ENCODE measurements around the gene ST3GAL2. TPM values are rescaled to one million over a fixed set of nuclear protein-coding genes. Genes with fewer than 3 reads are reported as not detected.

Gene ST3GAL2
- total RNA-seq (10 to 100 TPM; 15.4 to 21.3 (median 19.9) TPM), polyA plus RNA-seq (13.3 TPM)
- long read RNA-seq, donor 1, full-length matches to known transcripts, result 17 of 39 reads
- long read RNA-seq, donor 1, partial matches to known transcripts, result 3 of 39 reads
- long read RNA-seq, donor 1, other reads (novel, unspliced or antisense), result 19 of 39 reads
- long read RNA-seq, donor 2, full-length matches to known transcripts, result 18 of 27 reads
- long read RNA-seq, donor 2, partial matches to known transcripts, result 0 of 27 reads
- long read RNA-seq, donor 2, other reads (novel, unspliced or antisense), result 9 of 27 reads
- long read RNA-seq, donor 3, full-length matches to known transcripts, result 14 of 37 reads
- long read RNA-seq, donor 3, partial matches to known transcripts, result 4 of 37 reads
- long read RNA-seq, donor 3, other reads (novel, unspliced or antisense), result 19 of 37 reads
- long read RNA-seq, donor 4, full-length matches to known transcripts, result 14 of 18 reads
- long read RNA-seq, donor 4, partial matches to known transcripts, result 0 of 18 reads
- long read RNA-seq, donor 4, other reads (novel, unspliced or antisense), result 4 of 18 reads

DNA sequence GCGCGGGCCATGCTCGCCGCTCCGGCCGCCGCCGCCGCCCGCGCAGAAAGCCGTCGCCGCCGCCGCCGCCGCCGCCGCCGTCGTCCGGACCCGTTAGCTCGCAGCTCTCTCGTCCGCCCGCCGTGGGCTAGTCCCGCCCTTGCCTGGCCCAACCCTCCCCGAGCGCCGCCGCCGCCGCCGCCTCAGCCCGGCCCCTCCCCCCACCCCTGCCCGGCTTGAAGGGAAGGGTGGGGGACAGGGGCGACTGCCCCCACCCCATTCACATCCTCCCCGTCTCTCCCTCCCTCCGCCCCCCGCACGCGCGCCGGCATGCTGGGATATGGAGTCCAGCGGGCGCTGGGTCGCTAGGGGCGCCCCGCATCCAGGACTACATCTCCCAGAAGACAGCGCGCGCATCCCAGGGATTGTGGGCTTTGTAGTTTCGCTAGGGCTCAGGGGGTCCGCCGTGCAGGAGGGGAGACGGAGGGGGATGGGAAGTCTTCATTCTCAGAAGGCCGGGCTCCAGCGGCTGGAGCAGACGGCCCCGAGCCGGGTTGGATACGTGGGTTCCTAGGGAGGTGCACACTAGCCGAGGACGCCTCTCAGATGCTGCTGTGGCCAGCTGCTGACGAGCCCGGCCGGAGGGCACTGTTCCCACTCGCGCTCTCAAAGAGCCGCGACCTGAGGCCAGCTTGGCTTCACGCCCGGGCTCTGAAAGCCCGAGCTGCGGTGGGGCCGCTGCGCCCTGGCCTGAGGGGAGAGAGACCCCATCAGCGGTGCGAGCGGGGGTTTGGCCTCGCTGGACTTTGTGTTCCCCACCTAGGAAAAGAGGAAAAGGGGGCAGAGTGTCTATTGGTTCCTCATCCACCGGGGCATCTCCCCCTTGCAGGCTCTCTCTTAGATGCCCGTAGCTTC lies at the start of gene ST3GAL2:
Gene ST3GAL2 (minus strand): TSS at position 132 of the 894 bp plus-strand sequence. CDS start 40,570 bp downstream, outside the sequence.
- intact Hi-C loops (cut with DNase I), result loop anchor here in 2 of 4 donors (10.0 kb wide), 1 partner anchor 54 kb away; no protein-coding TSS in a partner anchor
- Histone ChIP-seq H3K4me3 (ENCODE audit: low read length) (peak within 1 kb of the TSS; percentile 93), H3K9me3 (ENCODE audit: control insufficient read depth, low read length) (no peaks in the 10 kb centered on the region), H3K4me1 (ENCODE audit: control insufficient read depth, insufficient read depth, low read length) (peaks cover 16% of the 10 kb centered on the region), H3K27ac (ENCODE audit: low read length) (peak within 1 kb of the TSS; percentile 68), H3K27me3 (ENCODE audit: control insufficient read depth, insufficient read depth) (no peaks in the 10 kb centered on the region)
- WGBS, result under 1% methylated on average over 85 of the region's 86 CpGs
- ATAC-seq (peak; percentile 98 to 99), DNase-seq (peak; percentile 96 to 99 (median 99))

DNA sequence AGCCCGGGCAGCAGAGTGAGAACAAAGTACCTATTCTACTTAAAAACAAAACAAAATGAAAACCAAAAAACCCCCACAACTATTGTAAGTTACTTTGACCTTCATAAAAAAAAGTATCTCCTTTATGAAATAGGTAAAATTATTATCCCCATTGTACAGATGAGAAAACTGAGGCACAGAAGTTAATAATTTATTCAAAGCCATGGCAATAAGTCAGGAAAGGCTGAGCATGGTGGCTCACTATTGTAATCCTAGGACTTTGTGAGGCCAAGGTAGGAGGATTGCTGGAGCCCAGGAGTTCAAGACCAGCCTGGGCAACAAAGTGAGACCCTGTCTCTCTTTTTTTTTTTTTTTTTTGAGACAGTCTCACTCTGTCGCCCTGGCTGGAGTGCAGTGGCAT lies 46.0 kb upstream of the ST3GAL2 start:
- WGBS, result 92% methylated on average over 2 of the region's 2 CpGs
- no peak overlapping the region for H3K4me3 ChIP-seq (ENCODE audit: low read length)
- no peaks in the 10 kb centered on the region for H3K9me3 ChIP-seq (ENCODE audit: control insufficient read depth, low read length)
- no peaks in the 10 kb centered on the region for H3K4me1 ChIP-seq (ENCODE audit: control insufficient read depth, insufficient read depth, low read length)
- no peaks in the 10 kb centered on the region for H3K27me3 ChIP-seq (ENCODE audit: control insufficient read depth, insufficient read depth)
- no peak for ATAC-seq
- intact Hi-C loops (cut with DNase I), result no loop called here
- H3K27ac ChIP-seq (ENCODE audit: low read length), result no peak overlapping the region
- no peak for DNase-seq

GRCh38 chr16:70483426-70483825 lies 44.5 kb upstream of the ST3GAL2 start:
- no peaks in the 10 kb centered on the region for H3K9me3 ChIP-seq (ENCODE audit: control insufficient read depth, low read length)
- H3K4me3 ChIP-seq (ENCODE audit: low read length), result no peak overlapping the region
- H3K27ac ChIP-seq (ENCODE audit: low read length), result no peak overlapping the region
- intact Hi-C loops (cut with DNase I), result no loop called here
- no peaks in the 10 kb centered on the region for H3K27me3 ChIP-seq (ENCODE audit: control insufficient read depth, insufficient read depth)
- 90% methylated on average over 5 of the region's 5 CpGs for WGBS
- DNase-seq (no peak), ATAC-seq (no peak)
- no peaks in the 10 kb centered on the region for H3K4me1 ChIP-seq (ENCODE audit: control insufficient read depth, insufficient read depth, low read length)

- no peak for DNase-seq
- no peak for ATAC-seq
- intact Hi-C loops (cut with DNase I), result no loop called here
- 83% methylated on average over 5 of the region's 5 CpGs for WGBS
- no peak overlapping the region for H3K27ac ChIP-seq (ENCODE audit: low read length)
- no peaks in the 10 kb centered on the region for H3K27me3 ChIP-seq (ENCODE audit: control insufficient read depth, insufficient read depth)
- H3K9me3 ChIP-seq (ENCODE audit: control insufficient read depth, low read length), result no peaks in the 10 kb centered on the region
- no peaks in the 10 kb centered on the region for H3K4me1 ChIP-seq (ENCODE audit: control insufficient read depth, insufficient read depth, low read length)
- no peak overlapping the region for H3K4me3 ChIP-seq (ENCODE audit: low read length)
These were observed 43.7 kb upstream of the ST3GAL2 start for GRCh38 chr16:70482624-70483023.

- intact Hi-C loops (cut with DNase I), result no loop called here
- H3K4me3 ChIP-seq (ENCODE audit: low read length), result no peak overlapping the region
- no peaks in the 10 kb centered on the region for H3K4me1 ChIP-seq (ENCODE audit: control insufficient read depth, insufficient read depth, low read length)
- ATAC-seq (no peak), DNase-seq (no peak)
- H3K27me3 ChIP-seq (ENCODE audit: control insufficient read depth, insufficient read depth), result no peaks in the 10 kb centered on the region
- H3K27ac ChIP-seq (ENCODE audit: low read length), result no peak overlapping the region
- no peaks in the 10 kb centered on the region for H3K9me3 ChIP-seq (ENCODE audit: control insufficient read depth, low read length)
- WGBS, result 86% methylated on average over 7 of the region's 7 CpGs
These were observed 43.1 kb upstream of the ST3GAL2 start for GRCh38 chr16:70481929-70482536.

GRCh38 chr16:70480127-70481105 lies 41.5 kb upstream of the ST3GAL2 start:
- intact Hi-C loops (cut with DNase I), result no loop called here
- Histone ChIP-seq H3K27ac (ENCODE audit: low read length) (no peak overlapping the region), H3K4me3 (ENCODE audit: low read length) (no peak overlapping the region), H3K27me3 (ENCODE audit: control insufficient read depth, insufficient read depth) (no peaks in the 10 kb centered on the region), H3K9me3 (ENCODE audit: control insufficient read depth, low read length) (no peaks in the 10 kb centered on the region), H3K4me1 (ENCODE audit: control insufficient read depth, insufficient read depth, low read length) (no peaks in the 10 kb centered on the region)
- 94% methylated on average over 17 of the region's 17 CpGs for WGBS
- DNase-seq, result no peak
- ATAC-seq, result no peak

GRCh38 chr16:70478912-70479341 lies 40.0 kb upstream of the ST3GAL2 start:
- Histone ChIP-seq H3K4me1 (ENCODE audit: control insufficient read depth, insufficient read depth, low read length) (no peaks in the 10 kb centered on the region), H3K27me3 (ENCODE audit: control insufficient read depth, insufficient read depth) (no peaks in the 10 kb centered on the region), H3K27ac (ENCODE audit: low read length) (no peak overlapping the region), H3K9me3 (ENCODE audit: control insufficient read depth, low read length) (no peaks in the 10 kb centered on the region), H3K4me3 (ENCODE audit: low read length) (no peak overlapping the region)
- ATAC-seq, result peak; percentile 67 to 88
- intact Hi-C loops (cut with DNase I), result loop anchor here in 2 of 4 donors (10.0 kb wide), 1 partner anchor 84 kb away; no protein-coding TSS in a partner anchor
- 47% methylated on average over 10 of the region's 10 CpGs for WGBS
- DNase-seq, result peak; percentile 63 to 77 (median 72)

- no peaks in the 10 kb centered on the region for H3K4me1 ChIP-seq (ENCODE audit: control insufficient read depth, insufficient read depth, low read length)
- no peak overlapping the region for H3K27ac ChIP-seq (ENCODE audit: low read length)
- ATAC-seq (peak in 1 of 2 donors; percentile 1), DNase-seq (no peak)
- H3K9me3 ChIP-seq (ENCODE audit: control insufficient read depth, low read length), result no peaks in the 10 kb centered on the region
- no peak overlapping the region for H3K4me3 ChIP-seq (ENCODE audit: low read length)
- WGBS, result 93% methylated on average over 8 of the region's 8 CpGs
- H3K27me3 ChIP-seq (ENCODE audit: control insufficient read depth, insufficient read depth), result no peaks in the 10 kb centered on the region
- intact Hi-C loops (cut with DNase I), result loop anchor here in 2 of 4 donors (10.0 kb wide), 1 partner anchor 83 kb away; no protein-coding TSS in a partner anchor
These were observed 39.3 kb upstream of the ST3GAL2 start for GRCh38 chr16:70478169-70478568.

GRCh38 chr16:70476272-70477020 lies 37.5 kb upstream of the ST3GAL2 start:
- DNase-seq, result no peak
- Histone ChIP-seq H3K4me3 (ENCODE audit: low read length) (no peak overlapping the region), H3K27ac (ENCODE audit: low read length) (no peak overlapping the region), H3K27me3 (ENCODE audit: control insufficient read depth, insufficient read depth) (no peaks in the 10 kb centered on the region), H3K4me1 (ENCODE audit: control insufficient read depth, insufficient read depth, low read length) (no peaks in the 10 kb centered on the region), H3K9me3 (ENCODE audit: control insufficient read depth, low read length) (no peaks in the 10 kb centered on the region)
- ATAC-seq, result no peak
- intact Hi-C loops (cut with DNase I), result loop anchor here in 2 of 4 donors (10.0 kb wide), 1 partner anchor 82 kb away; no protein-coding TSS in a partner anchor
- WGBS, result 85% methylated on average over 13 of the region's 13 CpGs
